GM23248 (cell line): ENCODE data around the gene EIF4G3.

Experiments used
- EZH2 ChIP-seq: fragments of 200-600 bp; sonication (generic); IDR thresholded peaks from 2 replicates; pipeline ENCODE4 v1.6.1; 2018; ENCODE audit warnings: antibody characterized with exemption, mild to moderate bottlenecking; ENCODE audit not compliant: insufficient read depth, poor library complexity, severe bottlenecking
- EZH2phosphoT487 ChIP-seq: fragments of 200-600 bp; sonication (generic); IDR thresholded peaks from 2 replicates; pipeline ENCODE4 v1.6.1; 2018; ENCODE audit warnings: antibody characterized with exemption, moderate library complexity, mild to moderate bottlenecking, low read depth; ENCODE audit not compliant: insufficient read depth

GRCh38 chr1:20871419-20871818 is 305.3 kb downstream of the EIF4G3 start:
- TF ChIP-seq EZH2: no peak
- TF ChIP-seq EZH2phosphoT487: no peak
